GM19395 (cell line): ENCODE measurements around the gene RSPO1.

Experiments
- ATAC-seq: cut with Tn5 transposase; IDR thresholded peaks from one replicate; pipeline ENCODE4 v1.9.1; 2021; ENCODE audit warnings: mild to moderate bottlenecking, moderate library complexity; ENCODE audit not compliant: unreplicated experiment

Gene RSPO1

GRCh38 chr1:37657620-37658412 lies 23.1 kb upstream of the RSPO1 start:
- no peak for ATAC-seq

DNA sequence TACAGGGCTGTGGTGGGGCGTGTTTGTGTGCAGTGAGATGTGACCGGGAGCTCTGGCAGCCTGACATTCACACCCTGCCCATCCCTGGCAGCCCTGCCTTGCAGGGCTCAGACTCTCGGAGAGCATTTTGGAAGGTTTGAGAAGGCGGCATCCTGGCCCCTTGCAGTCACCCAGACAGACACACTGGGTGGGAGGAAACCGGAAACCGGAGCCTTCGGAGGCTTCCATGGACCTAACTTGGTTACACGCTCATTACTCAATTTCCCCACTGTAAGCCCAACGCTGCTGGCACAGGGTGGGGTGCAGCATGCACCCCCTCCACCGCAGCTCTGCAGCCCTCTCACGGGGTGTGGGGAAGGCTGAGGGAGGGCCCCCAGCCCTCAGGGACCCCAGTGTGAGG lies 22.2 kb upstream of the RSPO1 start:
- ATAC-seq = no peak

- no peak for ATAC-seq
Observed at GRCh38 chr1:37656026-37656425, 21.3 kb upstream of the RSPO1 start.

- no peak for ATAC-seq
Observed at GRCh38 chr1:37655274-37655673, 20.6 kb upstream of the RSPO1 start.

DNA sequence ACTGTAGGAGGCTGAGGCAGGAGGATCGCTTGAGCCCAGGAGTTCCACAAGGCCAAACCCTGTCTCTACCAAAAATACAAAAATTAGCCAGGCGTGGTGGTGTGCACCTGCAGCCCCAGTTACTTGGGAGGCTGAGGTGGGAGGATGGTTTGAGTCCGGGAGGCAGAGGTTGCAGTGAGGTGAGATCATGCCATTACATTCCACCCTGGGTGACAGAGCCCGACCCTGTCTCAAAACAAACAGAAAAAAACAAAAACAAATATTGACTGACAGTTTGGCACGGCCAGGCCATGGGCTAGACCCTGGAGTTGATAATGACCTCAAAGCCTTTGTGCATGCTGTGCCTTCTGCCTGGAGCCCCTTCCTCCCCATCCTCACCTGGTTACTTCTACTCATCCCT lies 19.2 kb upstream of the RSPO1 start:
- no peak for ATAC-seq

- ATAC-seq = no peak
Observed at GRCh38 chr1:37652976-37653375, 18.3 kb upstream of the RSPO1 start.

DNA sequence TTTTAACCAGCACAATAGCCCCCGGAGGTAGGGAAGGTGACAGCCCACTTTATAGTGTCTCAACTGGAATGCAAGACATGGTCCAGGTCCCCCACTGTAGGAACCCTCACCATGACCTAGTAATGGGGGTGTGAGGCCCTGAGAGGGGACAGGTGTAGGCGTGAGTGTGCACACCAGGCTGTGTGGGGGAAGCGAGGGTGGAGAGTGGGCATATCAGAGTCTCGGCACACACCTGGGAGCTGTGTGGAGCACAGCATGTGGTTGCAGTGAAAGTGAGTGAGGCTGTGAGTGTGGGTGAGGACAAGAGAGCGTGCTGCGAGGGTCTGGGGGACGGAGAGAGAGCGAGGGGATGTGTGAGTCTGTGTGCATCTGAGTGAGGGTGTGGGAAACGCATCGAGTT lies 17.1 kb upstream of the RSPO1 start:
- ATAC-seq = no peak

GRCh38 chr1:37650721-37651120 lies 16.0 kb upstream of the RSPO1 start:
- no peak for ATAC-seq

GRCh38 chr1:37650173-37650572 lies 15.5 kb upstream of the RSPO1 start:
- no peak for ATAC-seq

GRCh38 chr1:37647281-37647680 lies 12.6 kb upstream of the RSPO1 start:
- no peak for ATAC-seq

DNA sequence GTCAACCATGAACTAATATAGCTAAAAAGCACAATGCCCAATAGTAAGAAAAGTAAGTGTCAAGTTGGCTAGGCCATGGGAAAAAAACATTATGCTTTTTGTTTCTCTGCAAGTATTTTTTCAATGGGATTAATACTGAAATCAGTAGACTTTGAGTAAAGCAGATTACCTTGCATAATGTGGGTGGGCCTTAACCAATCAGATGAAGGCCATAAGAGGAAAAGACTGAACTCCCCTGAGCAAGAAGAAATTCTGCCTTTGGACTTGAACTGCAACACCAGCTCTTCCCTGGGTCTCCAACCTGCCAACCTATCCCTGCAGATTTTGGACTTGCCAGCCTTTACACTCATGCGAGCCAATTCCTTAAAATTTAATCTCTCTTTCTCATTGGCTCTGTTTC lies 6.4 kb upstream of the RSPO1 start:
- no peak for ATAC-seq

DNA sequence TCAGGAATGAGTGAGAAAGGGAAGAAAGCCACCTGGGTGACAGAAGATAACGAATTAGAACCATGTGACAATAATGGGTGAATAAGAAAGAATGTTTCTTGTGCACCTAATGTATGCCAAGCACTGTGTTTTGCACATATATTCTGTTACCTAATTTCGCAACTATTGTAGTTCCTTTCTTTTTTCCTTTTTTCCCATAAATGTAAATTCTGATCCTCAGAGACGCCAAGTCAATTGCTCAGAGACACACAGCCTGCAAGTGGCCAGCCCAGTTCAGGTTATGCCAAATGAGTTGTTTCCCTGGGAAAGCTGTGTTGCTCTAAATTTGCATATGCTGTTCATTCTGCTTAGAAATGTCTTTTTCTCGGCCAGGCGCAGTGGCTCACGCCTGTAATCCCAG lies 1.7 kb upstream of the RSPO1 start:
- ATAC-seq = no peak

DNA sequence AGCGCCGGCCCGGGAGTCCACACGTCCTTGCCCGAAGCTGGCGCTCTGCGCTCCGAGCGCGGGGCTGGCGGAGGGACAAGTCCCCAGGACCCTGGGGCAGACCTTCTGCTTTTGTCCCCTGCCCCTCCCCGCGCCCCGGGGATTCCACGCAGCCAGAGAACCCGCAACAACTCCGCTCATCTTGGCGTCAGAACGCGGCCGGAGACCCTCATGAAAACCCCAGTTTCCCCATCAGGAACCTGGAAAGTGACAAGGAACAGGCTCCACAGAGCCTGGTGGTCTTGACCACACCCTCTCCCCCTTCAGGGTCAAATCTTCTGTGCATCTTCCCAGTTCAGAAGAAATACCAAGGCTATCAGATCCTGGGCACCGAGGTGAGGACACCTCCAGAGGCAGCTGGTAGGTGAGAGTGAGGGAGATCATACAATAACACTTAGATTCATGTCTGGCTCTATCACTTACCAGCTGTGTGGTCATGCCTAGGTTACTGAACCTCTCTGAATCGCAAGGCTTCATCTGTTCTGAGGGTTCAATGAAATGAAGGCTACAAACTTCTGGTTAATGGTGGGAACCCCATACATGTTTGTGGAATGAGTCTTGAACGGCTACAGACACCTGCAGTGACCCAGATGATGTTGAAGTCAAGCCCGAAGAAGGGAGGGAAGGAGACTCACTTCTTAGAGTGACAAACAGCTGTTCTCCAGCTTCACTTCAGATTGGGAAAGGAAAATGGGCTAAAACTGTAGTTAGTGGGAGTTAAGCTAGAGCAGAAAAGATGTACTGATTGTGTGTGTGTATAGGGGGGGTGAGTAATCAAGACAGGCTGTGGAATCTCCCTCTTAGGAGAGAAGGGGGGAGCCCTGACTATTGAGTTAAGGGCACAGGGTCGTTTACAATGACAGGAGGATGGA lies 555 bp upstream of the RSPO1 start:
- ATAC-seq = no peak

GRCh38 chr1:37633938-37634243 lies 801 bp downstream of the RSPO1 start:
- ATAC-seq = no peak

GRCh38 chr1:37633040-37633937 lies 1.4 kb downstream of the RSPO1 start:
- no peak for ATAC-seq

GRCh38 chr1:37631036-37631435 lies 3.7 kb downstream of the RSPO1 start:
- ATAC-seq = no peak

DNA sequence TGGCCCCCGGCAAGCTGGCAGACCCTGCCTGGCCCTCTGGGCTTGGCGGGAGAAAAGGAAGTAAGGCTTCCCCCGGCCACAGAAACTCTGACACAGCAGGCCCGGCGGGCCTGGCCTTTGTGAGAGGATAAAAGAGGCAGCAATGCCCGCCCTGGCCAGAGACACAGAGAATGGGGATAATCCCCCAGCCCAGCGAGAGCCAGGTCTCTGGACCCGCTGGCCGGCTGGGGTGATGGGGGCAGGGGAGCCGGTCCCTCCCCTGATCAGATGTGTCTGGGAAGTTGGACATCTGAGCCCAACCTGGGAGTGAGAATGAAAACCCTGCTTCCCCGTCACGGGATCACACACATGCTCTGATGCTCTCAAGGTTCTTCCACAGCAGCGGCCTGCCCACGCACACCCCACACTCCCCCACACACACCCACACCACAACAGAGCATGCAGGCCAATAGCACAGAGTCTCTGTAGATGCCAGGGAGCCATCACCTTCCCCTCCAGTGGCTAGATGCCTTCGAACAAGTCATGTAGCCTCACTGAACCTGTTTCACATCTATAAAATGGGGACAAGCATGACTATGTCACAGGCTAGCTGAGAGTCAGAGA lies 4.2 kb downstream of the RSPO1 start:
- ATAC-seq = no peak

GRCh38 chr1:37629726-37630425 lies 4.8 kb downstream of the RSPO1 start:
- ATAC-seq = no peak

DNA sequence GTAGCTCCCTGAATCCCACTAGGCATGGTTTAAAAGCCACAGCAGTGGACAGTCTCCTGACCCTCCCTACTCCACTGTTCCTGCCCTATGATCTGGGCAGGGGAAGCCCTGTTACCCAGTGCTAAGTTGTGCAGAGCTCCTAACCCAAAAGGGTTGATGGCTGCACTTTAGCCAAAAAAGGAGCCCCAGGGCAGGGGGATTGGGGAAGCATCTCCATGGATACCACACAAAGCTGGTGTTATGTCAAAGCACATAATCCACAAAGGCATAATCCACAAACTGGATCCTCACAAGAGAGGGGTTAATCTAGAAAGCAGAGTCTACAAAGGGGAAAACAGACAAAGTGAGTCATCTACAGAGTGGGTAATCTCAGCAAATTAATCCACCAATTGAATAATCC lies 5.7 kb downstream of the RSPO1 start:
- ATAC-seq = no peak

DNA sequence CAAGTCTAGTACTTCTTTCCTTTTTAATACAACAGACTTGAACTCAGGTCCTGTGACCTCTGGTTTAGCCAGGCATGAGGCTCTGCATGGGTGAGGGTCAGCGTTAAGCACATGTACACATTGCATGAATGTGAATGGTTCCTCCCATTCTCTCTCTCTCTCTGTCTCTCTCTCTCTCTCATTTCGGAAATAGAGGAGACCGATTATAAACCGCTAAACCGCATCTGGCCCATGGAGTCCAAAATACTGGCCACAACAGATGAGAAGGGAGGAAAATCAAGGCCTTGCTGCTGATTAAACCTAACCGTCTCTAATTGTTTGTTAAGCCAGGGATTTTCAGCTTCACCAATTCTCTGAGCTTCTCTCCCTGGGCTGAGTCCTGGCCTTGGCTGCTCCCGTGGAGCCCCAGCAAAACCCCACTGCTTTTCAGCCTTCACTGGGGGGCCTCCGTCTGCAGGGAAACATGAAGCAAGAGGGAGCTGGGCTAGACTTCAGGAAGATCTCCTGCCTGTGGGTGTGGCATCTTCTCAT lies 6.6 kb downstream of the RSPO1 start:
- ATAC-seq = no peak
